HepG2 (cell line): ENCODE results near the gene KTI12. TPM values are rescaled to one million over a fixed set of nuclear protein-coding genes. Genes with fewer than 3 reads are reported as not detected.

Experiments
- GATAD2A ChIP-seq: IDR thresholded peaks from 2 replicates; pipeline ENCODE4 v1.6.1; 2016
- GFI1 ChIP-seq: sonication (generic); formaldehyde crosslinking; IDR thresholded peaks from 2 replicates; pipeline ENCODE4 v1.5.0; 2020; ENCODE audit warnings: missing genetic modification reagents, mild to moderate bottlenecking, borderline replicate concordance
- KLF15 ChIP-seq: sonication (generic); formaldehyde crosslinking; IDR thresholded peaks from 2 replicates; pipeline ENCODE4 v1.8.1; 2023; ENCODE audit warnings: borderline replicate concordance, mild to moderate bottlenecking, inconsistent platforms, missing genetic modification reagents, mixed read lengths
- KLF6 ChIP-seq: IDR thresholded peaks from 2 replicates; pipeline ENCODE4 v1.8.0; 2016; ENCODE audit warnings: missing biosample characterization, missing genetic modification reagents
- MEIS1 ChIP-seq: sonication (generic); formaldehyde crosslinking; IDR thresholded peaks from 2 replicates; pipeline ENCODE4 v1.9.0; 2021; ENCODE audit warnings: mild to moderate bottlenecking, missing genetic modification reagents, moderate library complexity, borderline replicate concordance
- SRSF4 ChIP-seq: fragments of 200-400 bp; formaldehyde crosslinking; IDR thresholded peaks from one replicate; pipeline ENCODE4 v1.6.1; 2018; ENCODE audit warnings: mild to moderate bottlenecking, low read depth, low read length, moderate library complexity; ENCODE audit not compliant: poor library complexity, severe bottlenecking
- ZBTB49 ChIP-seq: sonication (generic); formaldehyde crosslinking; IDR thresholded peaks from 2 replicates; pipeline ENCODE4 v1.4.0; 2020; ENCODE audit warnings: missing genetic modification reagents, borderline replicate concordance
- ZNF430 ChIP-seq: sonication (generic); formaldehyde crosslinking; IDR thresholded peaks from 2 replicates; pipeline ENCODE4 v1.9.0; 2021; ENCODE audit warnings: mild to moderate bottlenecking, missing genetic modification reagents
- polyA plus RNA-seq, 8 experiments: library from polyadenylated mRNA; depleted of rRNA in 3 of 8; stranded (reverse) in 7 of 8; unstranded in 1 of 8; fragments of >200 nt; fragmentation: Illumina TruSeq in 4 of 8; extraction: Trizol in 4 of 8; gene quantifications; 2 replicates each; pipeline versions ENCODE4 v1.2.1 to v1.2.3, GENCODE V29; 2011 to 2016; ENCODE audit warnings: low read depth in 4 of 8, missing spikeins in 1 of 8, mixed read lengths in 1 of 8; ENCODE audit not compliant: insufficient read depth in 1 of 8
- total RNA-seq, 5 experiments: library from RNA; depleted of rRNA; stranded (reverse); fragments of >200 nt; fragmentation: Illumina TruSeq; extraction: Trizol; gene quantifications; 2 replicates each; pipeline ENCODE4 v1.2.3, GENCODE V29; 2016; ENCODE audit warnings: low read depth in 1 of 5
- TF ChIP-seq, protein P1 (sequence below): sonication (generic); formaldehyde crosslinking; IDR thresholded peaks from 2 replicates; pipeline ENCODE4 v1.4.0; 2020; ENCODE audit warnings: mild to moderate bottlenecking, missing genetic modification reagents
- TF ChIP-seq, protein P2 (sequence below): sonication (generic); formaldehyde crosslinking; conservative IDR thresholded peaks from 2 replicates; pipeline ENCODE4 v1.4.0; 2020; ENCODE audit warnings: missing genetic modification reagents
- TF ChIP-seq, protein P3 (sequence below): sonication (generic); formaldehyde crosslinking; IDR thresholded peaks from 2 replicates; pipeline ENCODE4 v1.5.0; 2020; ENCODE audit warnings: mild to moderate bottlenecking, missing genetic modification reagents, borderline replicate concordance

Gene KTI12
- total and polyA plus RNA-seq, 2 of the 13 experiments (the other 11 are each of a cell fraction or from before 2014, with no cell fraction given) = 7.4 to 10.2 TPM

DNA sequence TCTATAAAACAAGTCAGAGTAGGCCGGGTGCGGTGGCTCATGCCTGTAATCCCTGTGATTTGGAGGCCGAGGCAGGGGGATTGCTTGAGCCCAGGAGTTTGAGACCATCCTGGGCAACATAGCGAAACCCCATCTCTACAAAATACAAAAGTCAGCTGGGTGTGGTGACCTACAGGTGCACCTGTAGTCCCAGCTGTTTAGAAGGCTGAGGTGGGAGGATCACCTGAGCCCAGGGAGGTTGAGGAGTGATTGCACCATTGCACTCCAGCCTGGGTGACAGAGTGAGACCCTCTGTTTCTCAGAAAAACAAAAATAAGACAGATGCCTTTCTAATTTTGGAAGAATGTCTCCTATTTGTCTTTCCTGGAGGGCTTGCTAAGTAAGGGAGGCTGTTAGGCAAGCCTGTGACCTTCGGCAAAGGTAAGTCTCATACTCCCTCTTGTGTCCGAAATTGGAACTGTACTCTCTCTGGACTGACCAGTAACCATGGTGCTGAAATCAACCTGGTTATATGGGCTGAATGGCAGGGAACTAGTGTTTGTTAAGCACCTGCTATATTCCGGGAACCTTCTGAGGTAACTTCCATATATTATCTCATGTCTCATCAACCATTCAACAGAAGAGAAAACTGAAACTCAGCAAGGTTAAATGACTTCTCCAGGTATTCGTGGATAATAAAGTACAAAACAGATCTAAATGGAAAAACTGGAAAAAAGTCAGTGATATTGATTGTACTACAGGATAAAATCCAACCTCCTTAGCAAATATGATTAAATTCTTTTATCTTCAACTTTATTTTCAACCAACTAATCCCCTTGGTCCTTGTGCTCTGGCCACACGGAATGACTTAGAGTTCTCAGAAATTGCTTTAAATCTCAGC lies 31.3 kb downstream of the KTI12 start (continued):
- no peak for TF ChIP-seq KLF15 (CRISPR knock-in tag)
- TF ChIP-seq ZNF430 = 0 out of 2 replicates have a peak, but pooled peaks have one; percentile 26
- peak; percentile 47; the same call in 1 of the 2 replicates for TF ChIP-seq GATAD2A
- TF ChIP-seq KLF6 (CRISPR knock-in tag) = no peak
- TF ChIP-seq, protein P1, sequence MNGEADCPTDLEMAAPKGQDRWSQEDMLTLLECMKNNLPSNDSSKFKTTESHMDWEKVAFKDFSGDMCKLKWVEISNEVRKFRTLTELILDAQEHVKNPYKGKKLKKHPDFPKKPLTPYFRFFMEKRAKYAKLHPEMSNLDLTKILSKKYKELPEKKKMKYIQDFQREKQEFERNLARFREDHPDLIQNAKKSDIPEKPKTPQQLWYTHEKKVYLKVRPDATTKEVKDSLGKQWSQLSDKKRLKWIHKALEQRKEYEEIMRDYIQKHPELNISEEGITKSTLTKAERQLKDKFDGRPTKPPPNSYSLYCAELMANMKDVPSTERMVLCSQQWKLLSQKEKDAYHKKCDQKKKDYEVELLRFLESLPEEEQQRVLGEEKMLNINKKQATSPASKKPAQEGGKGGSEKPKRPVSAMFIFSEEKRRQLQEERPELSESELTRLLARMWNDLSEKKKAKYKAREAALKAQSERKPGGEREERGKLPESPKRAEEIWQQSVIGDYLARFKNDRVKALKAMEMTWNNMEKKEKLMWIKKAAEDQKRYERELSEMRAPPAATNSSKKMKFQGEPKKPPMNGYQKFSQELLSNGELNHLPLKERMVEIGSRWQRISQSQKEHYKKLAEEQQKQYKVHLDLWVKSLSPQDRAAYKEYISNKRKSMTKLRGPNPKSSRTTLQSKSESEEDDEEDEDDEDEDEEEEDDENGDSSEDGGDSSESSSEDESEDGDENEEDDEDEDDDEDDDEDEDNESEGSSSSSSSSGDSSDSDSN (CRISPR knock-in tag) = no peak
- TF ChIP-seq MEIS1 (CRISPR knock-in tag) = no peak
- TF ChIP-seq, protein P2, sequence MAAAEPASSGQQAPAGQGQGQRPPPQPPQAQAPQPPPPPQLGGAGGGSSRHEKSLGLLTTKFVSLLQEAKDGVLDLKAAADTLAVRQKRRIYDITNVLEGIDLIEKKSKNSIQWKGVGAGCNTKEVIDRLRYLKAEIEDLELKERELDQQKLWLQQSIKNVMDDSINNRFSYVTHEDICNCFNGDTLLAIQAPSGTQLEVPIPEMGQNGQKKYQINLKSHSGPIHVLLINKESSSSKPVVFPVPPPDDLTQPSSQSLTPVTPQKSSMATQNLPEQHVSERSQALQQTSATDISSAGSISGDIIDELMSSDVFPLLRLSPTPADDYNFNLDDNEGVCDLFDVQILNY = no peak
- no peak for TF ChIP-seq GFI1 (CRISPR knock-in tag)
- TF ChIP-seq SRSF4 = no peak
- TF ChIP-seq, protein P3, sequence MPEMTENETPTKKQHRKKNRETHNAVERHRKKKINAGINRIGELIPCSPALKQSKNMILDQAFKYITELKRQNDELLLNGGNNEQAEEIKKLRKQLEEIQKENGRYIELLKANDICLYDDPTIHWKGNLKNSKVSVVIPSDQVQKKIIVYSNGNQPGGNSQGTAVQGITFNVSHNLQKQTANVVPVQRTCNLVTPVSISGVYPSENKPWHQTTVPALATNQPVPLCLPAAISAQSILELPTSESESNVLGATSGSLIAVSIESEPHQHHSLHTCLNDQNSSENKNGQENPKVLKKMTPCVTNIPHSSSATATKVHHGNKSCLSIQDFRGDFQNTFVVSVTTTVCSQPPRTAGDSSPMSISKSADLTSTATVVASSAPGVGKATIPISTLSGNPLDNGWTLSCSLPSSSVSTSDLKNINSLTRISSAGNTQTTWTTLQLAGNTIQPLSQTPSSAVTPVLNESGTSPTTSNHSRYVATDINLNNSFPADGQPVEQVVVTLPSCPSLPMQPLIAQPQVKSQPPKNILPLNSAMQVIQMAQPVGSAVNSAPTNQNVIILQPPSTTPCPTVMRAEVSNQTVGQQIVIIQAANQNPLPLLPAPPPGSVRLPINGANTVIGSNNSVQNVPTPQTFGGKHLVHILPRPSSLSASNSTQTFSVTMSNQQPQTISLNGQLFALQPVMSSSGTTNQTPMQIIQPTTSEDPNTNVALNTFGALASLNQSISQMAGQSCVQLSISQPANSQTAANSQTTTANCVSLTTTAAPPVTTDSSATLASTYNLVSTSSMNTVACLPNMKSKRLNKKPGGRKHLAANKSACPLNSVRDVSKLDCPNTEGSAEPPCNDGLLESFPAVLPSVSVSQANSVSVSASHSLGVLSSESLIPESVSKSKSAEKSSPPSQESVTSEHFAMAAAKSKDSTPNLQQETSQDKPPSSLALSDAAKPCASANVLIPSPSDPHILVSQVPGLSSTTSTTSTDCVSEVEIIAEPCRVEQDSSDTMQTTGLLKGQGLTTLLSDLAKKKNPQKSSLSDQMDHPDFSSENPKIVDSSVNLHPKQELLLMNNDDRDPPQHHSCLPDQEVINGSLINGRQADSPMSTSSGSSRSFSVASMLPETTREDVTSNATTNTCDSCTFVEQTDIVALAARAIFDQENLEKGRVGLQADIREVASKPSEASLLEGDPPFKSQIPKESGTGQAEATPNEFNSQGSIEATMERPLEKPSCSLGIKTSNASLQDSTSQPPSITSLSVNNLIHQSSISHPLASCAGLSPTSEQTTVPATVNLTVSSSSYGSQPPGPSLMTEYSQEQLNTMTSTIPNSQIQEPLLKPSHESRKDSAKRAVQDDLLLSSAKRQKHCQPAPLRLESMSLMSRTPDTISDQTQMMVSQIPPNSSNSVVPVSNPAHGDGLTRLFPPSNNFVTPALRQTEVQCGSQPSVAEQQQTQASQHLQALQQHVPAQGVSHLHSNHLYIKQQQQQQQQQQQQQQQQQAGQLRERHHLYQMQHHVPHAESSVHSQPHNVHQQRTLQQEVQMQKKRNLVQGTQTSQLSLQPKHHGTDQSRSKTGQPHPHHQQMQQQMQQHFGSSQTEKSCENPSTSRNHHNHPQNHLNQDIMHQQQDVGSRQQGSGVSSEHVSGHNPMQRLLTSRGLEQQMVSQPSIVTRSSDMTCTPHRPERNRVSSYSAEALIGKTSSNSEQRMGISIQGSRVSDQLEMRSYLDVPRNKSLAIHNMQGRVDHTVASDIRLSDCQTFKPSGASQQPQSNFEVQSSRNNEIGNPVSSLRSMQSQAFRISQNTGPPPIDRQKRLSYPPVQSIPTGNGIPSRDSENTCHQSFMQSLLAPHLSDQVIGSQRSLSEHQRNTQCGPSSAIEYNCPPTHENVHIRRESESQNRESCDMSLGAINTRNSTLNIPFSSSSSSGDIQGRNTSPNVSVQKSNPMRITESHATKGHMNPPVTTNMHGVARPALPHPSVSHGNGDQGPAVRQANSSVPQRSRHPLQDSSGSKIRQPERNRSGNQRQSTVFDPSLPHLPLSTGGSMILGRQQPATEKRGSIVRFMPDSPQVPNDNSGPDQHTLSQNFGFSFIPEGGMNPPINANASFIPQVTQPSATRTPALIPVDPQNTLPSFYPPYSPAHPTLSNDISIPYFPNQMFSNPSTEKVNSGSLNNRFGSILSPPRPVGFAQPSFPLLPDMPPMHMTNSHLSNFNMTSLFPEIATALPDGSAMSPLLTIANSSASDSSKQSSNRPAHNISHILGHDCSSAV (CRISPR knock-in tag) = no peak
- TF ChIP-seq ZBTB49 (CRISPR knock-in tag) = no peak
